ENCODE measurements around the gene PAQR6. TPM values are rescaled to one million over a fixed set of nuclear protein-coding genes. Genes with fewer than 3 reads are reported as not detected.

PAQR6 gene
- total and polyA plus RNA-seq, 2 of the 4 experiments (the other 2 are of a cell fraction): under 0.01 to 0.67 TPM

DNA sequence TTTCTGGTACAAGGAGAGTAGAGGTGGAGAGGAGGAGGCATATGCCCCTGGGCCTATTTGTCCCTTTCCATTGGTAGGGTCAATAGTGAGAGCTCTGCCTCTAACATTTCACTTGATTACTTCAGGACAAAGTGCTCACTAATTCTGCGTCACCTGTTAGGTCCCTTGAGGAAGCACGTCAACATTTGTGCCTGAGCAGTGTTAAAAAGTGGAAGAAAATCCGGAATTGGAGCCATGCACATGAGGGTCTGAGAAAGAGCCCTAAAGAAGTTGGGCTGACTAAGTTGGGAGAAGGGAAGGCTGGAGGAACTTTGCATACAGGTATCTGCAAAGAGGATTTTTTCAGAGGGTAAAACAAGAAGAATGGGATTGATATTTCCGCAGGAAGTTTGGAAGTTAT is 52.0 kb downstream of the PAQR6 start:
- Histone ChIP-seq H2BK5ac (ENCODE audit: low read depth, low read length, poor library complexity, severe bottlenecking) (no peak overlapping the region), H3K27ac (ENCODE audit: insufficient read depth, low read length) (no peak overlapping the region), H4K20me1 (ENCODE audit: insufficient read depth, low read length) (peaks cover 21% of the 10 kb centered on the region), H3K79me1 (ENCODE audit: low read depth in 1 of 2, low read length in 2 of 2) (peaks cover 24 to 65% of the 10 kb centered on the region in 2 experiments), H2BK20ac (ENCODE audit: low read depth, low read length) (no peak overlapping the region), H3K4me2 (ENCODE audit: low read depth, low read length) (no peak overlapping the region), H3K14ac (replicated peaks; ENCODE audit: low read depth, low read length) (no peak overlapping the region), H3K36me3 (ENCODE audit: control insufficient read depth, insufficient read depth, low read length) (peaks cover 16% of the 10 kb centered on the region), H3K9me3 (ENCODE audit: control insufficient read depth, insufficient read depth, low read length) (no peaks in the 10 kb centered on the region), H2BK15ac (ENCODE audit: low read depth, low read length) (no peak overlapping the region), H3K9ac (ENCODE audit: low read depth, low read length) (no peak overlapping the region), H3K56ac (ENCODE audit: extremely low read depth, insufficient read depth, low read length) (no peak overlapping the region), H4K5ac (ENCODE audit: low read depth, low read length) (no peak overlapping the region), H3K18ac (ENCODE audit: low read depth, low read length) (no peak overlapping the region), H3K27me3 (ENCODE audit: control insufficient read depth, insufficient read depth, low read length) (no peaks in the 10 kb centered on the region), H3K4me1 (ENCODE audit: control insufficient read depth, insufficient read depth, low read length) (no peaks in the 10 kb centered on the region), H4K8ac (ENCODE audit: low read depth in 2 of 2, low read length in 2 of 2) (no peak overlapping the region), H3K9me1 (ENCODE audit: insufficient read depth, low read length) (peaks cover 15% of the 10 kb centered on the region), H2AFZ (replicated peaks; ENCODE audit: low read length, poor library complexity) (no peak overlapping the region), H4K91ac (ENCODE audit: insufficient read depth, low read depth, low read length) (no peak overlapping the region), H3K4me3 (ENCODE audit: insufficient read depth, low read depth, low read length) (no peak overlapping the region), H2AK5ac (ENCODE audit: low read depth, low read length) (no peak overlapping the region), H2BK120ac (ENCODE audit: low read depth, low read length) (no peak overlapping the region), H3K23ac (ENCODE audit: low read depth, low read length) (no peak overlapping the region), H2AK9ac (replicated peaks; ENCODE audit: low read depth, low read length, poor library complexity) (no peak overlapping the region), H3K4ac (ENCODE audit: low read depth, low read length) (no peak overlapping the region)
- BruUV-seq (replicated peaks): no TSS peak
- intact Hi-C loops (cut with micrococcal nuclease): no loop called here
- WGBS, 2 experiments (ENCODE audit: extremely low coverage in 2 of 2, insufficient read length in 1 of 2): 69% methylated on average over 2 of the region's 4 CpGs; no CpG with 5 or more reads in 1 of the 2 experiments
- dilution Hi-C loops (cut with HindIII; ENCODE audit: low sequenced_read_pairs, unreplicated experiment): no loop called here
- ChIA-PET POLR2A (ENCODE audit: unreplicated experiment) (interaction anchor here (0.9 kb wide), 1 partner anchor 18 kb away, joined by 3 read pairs; no protein-coding TSS in a partner anchor), CTCF (interaction anchor here (1.1 kb wide), 1 partner anchor 17 kb away, joined by 3 read pairs; the partner anchor contains the start of gene PMF1)
- no peak for TF ChIP-seq RFX5 (IDR thresholded peaks at IDR 0.05; ENCODE audit: low read depth, low read length)
- no peak for TF ChIP-seq MXI1 (IDR thresholded peaks at IDR 0.05; ENCODE audit: borderline replicate concordance, low read depth, low read length)
- TF ChIP-seq, protein P1, sequence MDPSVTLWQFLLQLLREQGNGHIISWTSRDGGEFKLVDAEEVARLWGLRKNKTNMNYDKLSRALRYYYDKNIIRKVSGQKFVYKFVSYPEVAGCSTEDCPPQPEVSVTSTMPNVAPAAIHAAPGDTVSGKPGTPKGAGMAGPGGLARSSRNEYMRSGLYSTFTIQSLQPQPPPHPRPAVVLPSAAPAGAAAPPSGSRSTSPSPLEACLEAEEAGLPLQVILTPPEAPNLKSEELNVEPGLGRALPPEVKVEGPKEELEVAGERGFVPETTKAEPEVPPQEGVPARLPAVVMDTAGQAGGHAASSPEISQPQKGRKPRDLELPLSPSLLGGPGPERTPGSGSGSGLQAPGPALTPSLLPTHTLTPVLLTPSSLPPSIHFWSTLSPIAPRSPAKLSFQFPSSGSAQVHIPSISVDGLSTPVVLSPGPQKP (IDR thresholded peaks at IDR 0.05; ENCODE audit: borderline replicate concordance, low read depth, low read length): no peak
- TF ChIP-seq RAD21 (IDR thresholded peaks at IDR 0.05; ENCODE audit: low read length): no peak
- TF ChIP-seq USF2 (IDR thresholded peaks at IDR 0.05; ENCODE audit: low read depth, low read length): no peak
- ATAC-seq (ENCODE audit: low read depth) (no peak), DNase-seq (no peak)
- in situ Hi-C loops (cut with MboI; ENCODE audit: low sequenced_read_pairs): no loop called here
